HG02973 (cell line): ENCODE measurements around the gene ZMYND12.
"Not testable (repeated sequence)": the region's sequence is repeated elsewhere in the genome, so short reads cannot be mapped to it uniquely, and the experiment has no call there.

Experiments used
- ATAC-seq: cut with Tn5 transposase; IDR thresholded peaks from one replicate; pipeline ENCODE4 v1.9.1; 2021; ENCODE audit warnings: moderate library complexity; ENCODE audit not compliant: unreplicated experiment

The ZMYND12 gene

GRCh38 chr1:42456010-42456753 is at the start of gene ZMYND12, which contains the start of gene PPCS:
Gene ZMYND12, minus strand, starts transcription at chr1:42456022. Its CDS starts 25 bp downstream, at chr1:42455997.
Gene PPCS, plus strand, starts transcription at chr1:42456543. Its CDS starts 23 bp downstream, at chr1:42456566.
- ATAC-seq = peak; percentile 74

GRCh38 chr1:42504535-42505128 is 48.8 kb upstream of the ZMYND12 start:
- ATAC-seq = no peak

GRCh38 chr1:42502031-42502430 is 46.2 kb upstream of the ZMYND12 start:
- not testable (repeated sequence) for ATAC-seq

- no peak for ATAC-seq
Observed at GRCh38 chr1:42490237-42490636, 34.4 kb upstream of the ZMYND12 start.

GRCh38 chr1:42484382-42484781 is 28.6 kb upstream of the ZMYND12 start:
- ATAC-seq = no peak

GRCh38 chr1:42482635-42483153 is 26.9 kb upstream of the ZMYND12 start:
- no peak for ATAC-seq

GRCh38 chr1:42480921-42481320 is 25.1 kb upstream of the ZMYND12 start:
- ATAC-seq = no peak

- ATAC-seq = no peak
Observed at GRCh38 chr1:42479621-42480020, 23.8 kb upstream of the ZMYND12 start.

- ATAC-seq = no peak
Observed at GRCh38 chr1:42477775-42478174, 22.0 kb upstream of the ZMYND12 start.

GRCh38 chr1:42477354-42477753 is 21.5 kb upstream of the ZMYND12 start:
- ATAC-seq = not testable (repeated sequence)

- ATAC-seq = no peak
Observed at GRCh38 chr1:42476605-42477004, 20.8 kb upstream of the ZMYND12 start.

- no peak for ATAC-seq
Observed at GRCh38 chr1:42469727-42470126, 13.9 kb upstream of the ZMYND12 start.

- ATAC-seq = no peak
Observed at GRCh38 chr1:42466030-42466429, 10.2 kb upstream of the ZMYND12 start.

GRCh38 chr1:42463921-42464320 is 8.1 kb upstream of the ZMYND12 start:
- no peak for ATAC-seq

GRCh38 chr1:42462828-42463763 is 7.3 kb upstream of the ZMYND12 start, which contains the start of gene CCDC30:
Gene CCDC30, plus strand, starts transcription at chr1:42463286. Its CDS starts 17,266 bp downstream, at chr1:42480552.
- peak; percentile 98 for ATAC-seq

GRCh38 chr1:42461196-42461595 is 5.4 kb upstream of the ZMYND12 start:
- no peak for ATAC-seq

GRCh38 chr1:42456754-42457089 is 900 bp upstream of the ZMYND12 start:
- ATAC-seq = peak; percentile 54

- ATAC-seq = no peak
Observed at GRCh38 chr1:42454403-42454802, 1.4 kb downstream of the ZMYND12 start.

GRCh38 chr1:42453386-42453785 is 2.4 kb downstream of the ZMYND12 start:
- ATAC-seq = no peak

GRCh38 chr1:42450061-42450460 is 5.8 kb downstream of the ZMYND12 start:
- ATAC-seq = no peak

- ATAC-seq = no peak
Observed at GRCh38 chr1:42449256-42449655, 6.6 kb downstream of the ZMYND12 start.
